Fibroblast of villous mesenchyme (primary cell): Measurements from ENCODE around the gene PTPN2. TPM values are rescaled to one million over a fixed set of nuclear protein-coding genes. Genes with fewer than 3 reads are reported as not detected.

Source experiments
- DNase-seq: peaks from one replicate; pipeline ENCODE4 v3.0.0-alpha.2; 2010; ENCODE audit warnings: low read depth
- H3K4me3 ChIP-seq: 2 replicates; pipeline ENCODE4 v1.5.1; 2011; ENCODE audit warnings: low read depth, mild to moderate bottlenecking, low read length
- CTCF ChIP-seq: IDR thresholded peaks from 2 replicates; pipeline ENCODE4 v1.5.1; 2012; ENCODE audit warnings: low read depth, mild to moderate bottlenecking, low read length; ENCODE audit not compliant: insufficient read depth
- small RNA-seq: library from RNA; depleted of rRNA; stranded (forward); fragments of <200 nt; gene quantifications from one replicate; pipeline ENCODE3, GENCODE V24; 2012
- total RNA-seq: library from RNA; depleted of rRNA; stranded (reverse); fragments of >200 nt; gene quantifications from 2 replicates; pipeline ENCODE4 v1.2.3, GENCODE V29; 2012

Gene PTPN2
- total RNA-seq, 1 donor = 31.1 TPM

GRCh38 chr18:12744103-12744502 is 139.9 kb downstream of the PTPN2 start:
- no peak overlapping the region for H3K4me3 ChIP-seq
- DNase-seq = peak; percentile 75
- TF ChIP-seq CTCF = peak; percentile 63

GRCh38 chr18:12742453-12742852 is 141.6 kb downstream of the PTPN2 start:
- no peak overlapping the region for H3K4me3 ChIP-seq
- no peak for TF ChIP-seq CTCF
- DNase-seq = peak; percentile 20

Small RNA genes within 50 kb of the gene (small RNA-seq; reads per million reads assigned to genes)
- not detected for gene RF00019

Other genes starting within 250 kb of the PTPN2 start
- 29.3 and 39.3 TPM in 2 replicates for gene SPIRE1, start 226.1 kb downstream of the PTPN2 start, total RNA-seq
- 9.0 and 12.5 TPM in 2 replicates for gene CEP76, start 181.5 kb downstream of the PTPN2 start, total RNA-seq
- 65.7 and 66.9 TPM in 2 replicates for gene PSMG2, start 181.2 kb downstream of the PTPN2 start, total RNA-seq
- 50.3 and 56.6 TPM in 2 replicates for gene SEH1L, start 63.8 kb upstream of the PTPN2 start, total RNA-seq
- 34.1 and 40.6 TPM in 2 replicates for gene CEP192, start 107.1 kb upstream of the PTPN2 start, total RNA-seq